ENCODE data around the gene SEMA5B.

Gene SEMA5B

DNA sequence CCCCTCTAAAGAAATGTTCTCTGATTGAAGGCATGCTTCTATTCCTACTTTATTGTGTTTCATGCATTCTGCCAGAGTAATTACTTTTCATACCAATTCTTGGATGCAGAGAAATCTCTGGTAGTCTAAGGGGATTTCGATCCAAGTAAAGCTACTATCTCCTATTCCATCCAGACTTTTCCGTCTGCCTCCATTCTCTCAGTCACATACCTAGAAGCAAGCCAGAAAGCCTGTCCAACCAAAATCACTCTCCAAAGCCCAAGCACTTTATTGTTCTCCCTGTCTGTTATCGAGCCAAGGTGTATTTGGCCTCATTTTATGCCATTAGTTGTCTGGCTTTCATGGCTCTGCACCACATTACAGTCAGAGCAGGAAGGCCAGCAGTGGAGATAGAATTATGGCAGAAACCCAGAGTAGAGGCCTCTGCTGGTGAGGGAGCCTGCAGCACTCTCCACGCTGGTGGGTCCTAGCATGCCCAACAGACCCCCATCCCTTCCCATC lies 136.8 kb downstream of the SEMA5B start:
- DNase-seq (ENCODE audit: low read depth), result no peak

DNA sequence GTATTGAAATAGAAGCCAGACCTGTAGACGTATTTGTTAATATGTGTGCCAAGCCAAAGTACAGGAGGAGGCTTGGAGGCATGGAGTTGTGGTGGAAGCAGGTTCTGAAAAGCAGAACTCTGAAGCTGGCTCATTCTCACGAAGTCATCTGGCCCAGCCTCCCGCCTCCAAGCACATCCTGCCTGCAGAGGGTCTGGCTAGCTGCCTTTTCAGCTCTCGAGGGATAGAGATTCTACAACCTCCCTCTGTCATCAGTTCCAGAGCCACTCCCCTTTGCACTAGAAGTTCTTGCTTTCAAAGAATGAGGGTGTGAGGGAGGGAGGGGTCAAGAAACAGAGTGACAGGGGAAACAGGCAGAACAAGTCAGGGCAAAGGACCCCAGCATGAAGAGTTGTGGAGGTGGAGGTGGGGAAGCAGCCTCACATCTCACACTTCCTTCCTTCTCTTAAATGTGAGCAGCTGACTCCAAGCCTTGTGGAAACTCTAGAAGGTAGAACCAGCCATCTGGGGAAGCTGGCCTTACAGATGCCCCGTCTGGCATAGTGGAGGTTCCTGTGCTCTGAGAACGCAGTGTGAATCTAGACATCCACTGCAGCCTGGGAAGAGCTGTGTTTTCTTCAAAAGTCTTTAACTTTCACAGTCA lies 137.4 kb downstream of the SEMA5B start:
- DNase-seq (ENCODE audit: low read depth), result no peak

DNA sequence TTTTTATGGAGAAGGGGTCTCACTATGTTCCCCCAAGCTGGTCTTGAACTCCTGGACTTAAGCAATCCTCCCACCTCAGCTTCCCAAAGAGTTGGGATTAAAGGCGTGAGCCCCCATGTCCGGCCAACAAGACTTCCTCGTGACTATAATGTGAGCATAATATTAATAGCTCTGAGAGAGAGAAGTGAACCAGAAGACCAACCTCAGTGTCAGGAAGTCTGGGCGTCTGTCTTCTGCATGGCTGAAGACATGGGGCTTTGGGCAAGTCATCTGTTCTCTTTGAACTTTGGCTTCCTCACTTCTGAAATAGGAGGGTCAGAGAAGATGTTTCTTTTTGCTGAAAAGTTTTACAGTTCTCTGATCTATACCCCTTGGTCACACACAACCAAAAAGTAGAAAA lies 140.6 kb downstream of the SEMA5B start:
- DNase-seq (ENCODE audit: low read depth), result no peak

DNA sequence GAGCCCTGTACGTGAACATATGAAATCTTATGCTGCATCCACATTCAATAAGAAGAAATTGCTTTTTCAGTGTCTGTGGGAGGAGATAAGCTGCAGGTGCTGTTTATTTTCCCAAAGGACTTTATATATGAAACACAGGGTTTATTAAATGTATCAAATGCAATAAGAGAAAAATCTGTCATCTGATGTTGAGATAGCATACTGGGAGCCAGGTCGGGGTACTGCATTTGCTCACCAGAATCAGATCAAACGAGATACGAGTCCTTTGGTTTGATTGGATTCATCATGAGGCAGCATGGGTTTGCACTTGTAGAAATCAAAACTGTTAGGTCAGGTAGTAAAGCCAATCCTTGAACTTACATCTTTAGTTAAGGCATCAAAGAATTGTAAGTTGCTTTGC lies 141.3 kb downstream of the SEMA5B start:
- no peak for DNase-seq (ENCODE audit: low read depth)

DNA sequence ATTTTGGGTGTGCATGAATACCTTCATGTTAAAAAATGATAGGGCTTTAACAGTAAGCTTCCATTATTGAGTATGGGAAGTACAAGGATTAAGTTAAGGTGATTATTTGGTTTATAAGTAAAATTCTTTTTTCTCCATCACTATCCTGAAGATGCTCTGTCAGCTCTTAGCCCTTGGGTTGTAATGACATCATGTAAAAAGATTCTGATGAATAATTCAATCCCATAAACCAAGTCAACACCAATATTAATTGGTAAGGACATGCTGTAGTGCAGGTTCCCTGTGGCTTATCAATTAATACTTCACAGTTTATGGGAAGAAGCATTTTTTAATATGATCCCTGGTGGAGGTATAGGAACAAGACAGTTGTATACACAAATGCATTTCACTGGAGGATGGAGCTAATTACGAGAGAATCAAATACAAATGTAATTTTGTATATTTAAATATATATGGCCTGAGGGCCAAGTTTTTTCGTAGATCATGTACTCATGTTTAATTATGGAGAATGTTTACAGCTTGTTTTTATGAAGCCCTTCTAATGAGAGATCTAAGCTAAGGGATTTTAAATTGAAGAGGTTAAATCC lies 145.1 kb downstream of the SEMA5B start:
- no peak for DNase-seq (ENCODE audit: low read depth)

DNA sequence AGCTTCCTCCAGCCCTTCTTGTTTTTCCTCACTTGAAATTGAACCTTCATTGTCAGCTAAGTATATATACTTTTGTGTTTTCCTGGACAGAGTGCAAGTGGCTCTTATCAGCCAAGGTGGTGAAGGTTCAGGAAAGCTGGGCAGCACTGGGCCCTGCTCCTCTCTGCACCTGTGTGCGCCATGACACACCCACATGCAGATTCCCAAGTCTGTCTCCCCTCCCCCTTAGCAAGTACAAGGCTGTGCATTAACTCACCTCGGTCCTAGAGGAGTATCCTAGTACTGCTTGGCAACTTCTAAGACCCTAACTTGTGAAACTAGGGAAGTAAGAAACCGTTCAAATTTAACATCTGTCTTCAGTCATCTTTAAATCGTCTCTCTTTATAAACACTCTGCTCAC lies 146.9 kb downstream of the SEMA5B start:
- no peak for DNase-seq (ENCODE audit: low read depth)

DNA sequence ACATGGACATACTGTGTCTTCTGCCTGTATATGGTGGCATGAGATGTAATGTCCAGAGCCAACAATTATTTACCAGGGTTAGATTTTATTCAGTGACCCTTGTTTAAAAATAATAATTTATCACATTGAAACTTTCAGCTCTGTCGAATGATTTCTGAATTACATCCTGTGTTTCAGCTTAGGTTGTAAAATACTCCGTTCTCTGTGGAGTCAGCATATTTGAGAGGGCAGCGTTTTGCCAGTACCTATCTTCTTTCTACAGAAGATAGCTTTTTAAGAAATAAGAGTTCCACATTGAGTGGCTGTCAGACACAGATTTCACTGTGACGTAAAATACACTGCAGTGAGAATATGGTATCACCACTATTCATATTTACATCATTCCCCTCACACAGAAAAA lies 147.4 kb downstream of the SEMA5B start:
- no peak for DNase-seq (ENCODE audit: low read depth)

DNA sequence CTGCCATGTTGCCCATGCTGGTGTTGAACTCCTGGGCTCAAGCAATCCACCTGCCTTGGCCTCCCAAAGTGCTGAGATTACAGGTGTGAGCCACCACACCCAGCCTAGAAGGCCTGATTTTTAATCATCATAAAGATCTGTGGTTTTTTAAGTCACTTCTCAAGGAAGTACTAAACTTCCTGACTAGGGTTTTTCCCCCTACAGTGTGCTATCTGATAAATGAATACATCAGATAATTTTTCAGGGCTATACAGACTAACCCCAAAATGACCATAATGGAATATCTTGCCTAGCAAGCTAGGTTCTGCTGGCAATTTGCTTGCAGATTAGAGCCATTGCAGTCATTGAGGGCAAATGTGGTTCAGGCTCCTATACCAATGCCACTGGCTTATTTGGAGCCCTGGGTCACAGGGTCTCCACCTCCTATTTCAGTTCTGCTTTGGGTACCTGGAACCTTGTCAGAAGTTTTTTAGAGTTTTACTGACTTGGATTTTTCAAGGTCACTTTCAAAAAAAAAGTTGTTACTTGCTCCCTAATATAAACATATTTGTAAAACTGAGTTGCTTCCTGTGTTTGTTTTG lies 151.9 kb downstream of the SEMA5B start:
- DNase-seq (ENCODE audit: low read depth), result no peak

DNA sequence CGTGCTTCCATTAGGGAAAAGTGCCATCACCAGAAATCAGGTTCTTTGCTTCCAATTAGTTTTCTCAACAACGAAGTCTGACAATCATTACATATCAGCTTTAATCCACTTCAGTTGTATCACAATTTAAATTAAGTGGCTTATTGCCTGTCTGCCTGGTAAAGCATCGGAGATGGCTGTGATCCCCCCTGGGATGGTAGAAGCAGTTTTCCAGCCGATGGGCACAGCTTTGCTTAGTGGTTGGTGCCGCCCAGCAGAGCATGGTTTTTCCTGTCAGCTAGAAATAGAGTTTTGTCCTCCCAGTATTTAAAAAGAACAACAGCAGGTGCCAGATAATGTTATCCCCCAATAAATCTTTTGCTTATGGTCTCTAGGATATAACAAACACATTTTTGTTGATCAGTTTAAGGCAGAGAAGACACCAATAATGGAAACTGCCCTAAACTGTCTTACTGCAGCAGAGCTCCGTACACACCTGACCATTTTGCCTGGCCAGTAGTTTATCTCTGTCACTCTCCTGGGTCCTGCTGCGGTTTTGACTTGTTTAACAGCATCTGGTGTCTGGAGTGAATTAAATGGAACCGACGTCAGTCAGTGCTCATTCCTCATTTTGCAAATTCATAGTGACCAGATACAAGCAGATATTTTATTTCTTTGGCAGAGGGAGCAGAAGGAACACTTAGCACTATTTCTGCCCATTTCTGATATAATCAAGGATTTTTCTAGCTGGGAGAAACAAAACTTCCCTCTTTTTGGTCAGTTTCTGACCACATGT lies 153.6 kb downstream of the SEMA5B start:
- DNase-seq (ENCODE audit: low read depth), result no peak

DNA sequence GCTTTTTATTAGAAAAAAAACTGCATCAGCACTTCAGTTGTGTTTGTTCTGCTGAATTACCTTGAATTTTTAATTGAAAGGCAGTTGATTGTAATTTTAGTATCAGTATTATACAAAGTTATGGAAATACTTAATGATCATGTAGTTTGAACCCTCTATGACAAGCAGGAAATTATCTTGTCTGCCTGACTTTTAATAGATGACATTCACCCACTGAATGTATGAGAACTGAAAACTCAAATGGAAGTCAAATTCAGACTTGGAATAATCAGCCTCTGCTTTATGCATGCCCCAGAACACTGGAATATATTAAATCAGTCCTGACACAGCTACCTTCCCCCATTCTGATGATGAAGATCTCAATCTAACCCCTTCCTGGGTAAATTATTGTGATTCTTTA lies 159.2 kb downstream of the SEMA5B start:
- DNase-seq (ENCODE audit: low read depth), result no peak

DNA sequence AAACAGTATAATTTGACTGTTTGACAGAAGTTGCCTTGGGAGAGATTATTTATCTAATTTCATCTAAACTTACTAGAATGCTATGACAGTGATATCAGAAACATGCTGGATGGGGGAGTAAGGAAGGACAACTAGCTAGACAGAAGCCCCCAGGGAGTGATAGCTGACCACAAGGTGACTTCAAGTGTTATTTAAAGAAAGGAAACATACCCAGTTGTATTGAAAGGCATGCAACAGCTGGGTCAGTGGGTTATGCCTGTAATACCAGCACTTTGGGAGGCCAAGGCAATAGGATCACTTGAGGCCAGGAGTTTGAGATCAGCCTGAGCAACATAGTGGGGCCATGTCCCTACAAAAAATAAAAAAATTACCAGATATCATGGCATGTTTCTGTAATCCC lies 163.1 kb downstream of the SEMA5B start:
- no peak for DNase-seq (ENCODE audit: low read depth)

DNA sequence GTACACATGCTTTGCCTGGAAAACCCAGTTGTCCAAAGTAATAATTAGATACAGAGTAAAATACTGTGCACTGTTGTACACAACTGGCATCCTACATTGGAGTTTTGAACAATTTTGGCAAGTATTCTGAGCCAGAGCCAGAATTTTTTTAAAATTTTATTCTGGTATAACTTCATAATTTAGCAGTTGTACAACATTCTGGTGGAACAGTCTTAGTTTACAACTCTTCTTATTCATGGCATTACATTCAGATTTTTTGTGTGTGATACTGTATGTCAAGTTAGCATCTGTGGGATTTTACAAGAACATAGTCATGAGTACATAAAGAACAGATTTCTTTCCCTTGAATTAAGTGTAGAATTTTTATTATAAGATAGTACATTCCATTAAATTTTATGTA lies 165.2 kb downstream of the SEMA5B start:
- DNase-seq (ENCODE audit: low read depth), result no peak
